Karpas-422 (cell line): Measurements from ENCODE around the gene SALL4. TPM values are rescaled to one million over a fixed set of nuclear protein-coding genes. Genes with fewer than 3 reads are reported as not detected.
"Not testable (repeated sequence)": the region's sequence is repeated elsewhere in the genome, so short reads cannot be mapped to it uniquely, and the experiment has no call there.

Source experiments
- DNase-seq: peaks from one replicate; pipeline ENCODE4 v3.0.0-alpha.2; 2015
- H2AFZ ChIP-seq: fragments of 200-600 bp; sonication (generic); 2 replicates; pipeline ENCODE4 v1.6.1; 2014; ENCODE audit warnings: antibody characterized with exemption, low read length, mixed read lengths
- H3K27ac ChIP-seq: fragments of 200-600 bp; sonication (generic); 2 replicates; pipeline ENCODE4 v1.5.1; 2014; ENCODE audit warnings: mild to moderate bottlenecking, low read length, moderate library complexity
- H3K27me3 ChIP-seq: fragments of 200-600 bp; sonication (generic); 2 replicates; pipeline ENCODE4 v1.6.1; 2014; ENCODE audit warnings: low read length, mixed read lengths
- H3K36me3 ChIP-seq: fragments of 200-600 bp; sonication (generic); 2 replicates; pipeline ENCODE4 v1.6.1; 2014; ENCODE audit warnings: low read length, mixed read lengths; ENCODE audit not compliant: insufficient read depth
- H3K4me1 ChIP-seq: fragments of 200-600 bp; sonication (generic); 2 replicates; pipeline ENCODE4 v1.6.1; 2014; ENCODE audit warnings: mild to moderate bottlenecking, low read length, mixed read lengths
- H3K4me2 ChIP-seq: fragments of 200-600 bp; sonication (generic); 2 replicates; pipeline ENCODE4 v1.6.1; 2014; ENCODE audit warnings: low read length, low read depth, mild to moderate bottlenecking; ENCODE audit not compliant: poor library complexity, severe bottlenecking
- H3K4me3 ChIP-seq: fragments of 200-600 bp; sonication (generic); 2 replicates; pipeline ENCODE4 v1.5.1; 2014; ENCODE audit warnings: mild to moderate bottlenecking, antibody characterized with exemption, low read length, mixed read lengths
- H3K79me2 ChIP-seq: fragments of 200-600 bp; sonication (generic); 2 replicates; pipeline ENCODE4 v1.6.1; 2014; ENCODE audit warnings: mild to moderate bottlenecking, low read length, mixed read lengths
- H3K9ac ChIP-seq: fragments of 200-600 bp; sonication (generic); 2 replicates; pipeline ENCODE4 v1.6.0; 2014; ENCODE audit warnings: low read length
- H3K9me2 ChIP-seq: fragments of 200-600 bp; sonication (generic), shearing (Covaris generic); replicated peaks from 2 replicates; pipeline ENCODE4 v1.6.0; 2014; ENCODE audit warnings: mild to moderate bottlenecking, low read length, moderate library complexity; ENCODE audit not compliant: insufficient read depth
- H3K9me3 ChIP-seq: fragments of 300-700, 200-600 bp; sonication (generic); 2 replicates; pipeline ENCODE4 v1.6.1; 2014; ENCODE audit warnings: low read length, mixed read lengths
- H4K20me1 ChIP-seq: fragments of 200-600 bp; sonication (generic); 2 replicates; pipeline ENCODE4 v1.6.1; 2014; ENCODE audit warnings: mild to moderate bottlenecking, antibody characterized with exemption, low read length, low read depth; ENCODE audit not compliant: insufficient read depth
- total RNA-seq: library from RNA; depleted of rRNA; stranded (reverse); fragments of >200 nt; shearing (Covaris generic); gene quantifications from 2 replicates; pipeline ENCODE4 v1.2.3, GENCODE V29; 2014; ENCODE audit warnings: low replicate concordance

SALL4 gene
- total RNA-seq, 1 experiment from 2014 or later: not detected

DNA sequence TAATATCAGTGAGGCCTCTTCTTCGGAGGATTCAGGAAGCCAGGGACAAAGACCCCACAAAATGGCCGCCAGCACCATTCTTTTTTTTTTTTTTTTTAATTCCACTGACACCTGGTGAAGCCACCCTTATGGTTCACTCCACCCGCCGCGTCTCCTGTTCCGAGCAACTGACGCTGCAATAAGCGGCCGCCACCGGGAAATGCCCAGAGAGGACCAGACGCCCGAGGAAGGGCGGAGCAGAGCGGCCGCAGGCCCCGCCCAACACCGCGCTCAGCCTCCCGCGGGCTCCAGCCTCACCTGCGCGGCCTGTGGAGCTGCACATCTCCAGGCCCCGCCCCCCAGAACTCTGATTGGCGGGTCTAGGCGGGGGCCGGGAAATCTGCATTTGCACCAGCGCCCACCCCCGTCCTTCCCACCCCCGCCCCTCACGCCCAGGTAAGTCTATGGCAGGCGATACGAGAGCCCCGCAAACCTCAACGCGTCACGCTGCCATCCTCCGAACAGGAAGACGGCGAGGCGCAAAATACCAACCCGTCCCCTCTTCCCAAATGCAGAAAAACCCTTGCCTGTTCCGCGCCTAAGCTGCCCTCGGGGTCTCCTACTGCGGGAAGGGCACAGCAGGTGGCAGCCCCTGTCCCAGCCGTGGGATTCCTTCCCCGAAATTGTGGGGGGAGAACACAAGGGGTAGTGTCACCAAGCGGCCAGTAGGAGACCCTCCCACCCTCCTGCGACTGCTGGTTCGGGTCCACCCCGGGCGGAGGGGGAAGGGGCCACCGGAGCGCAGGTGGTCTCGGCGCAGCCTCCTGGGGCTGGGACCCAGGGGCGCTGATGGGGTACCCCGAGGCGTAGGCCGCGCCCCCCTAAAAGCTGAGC lies 35.1 kb downstream of the SALL4 start:
- Histone ChIP-seq H3K9ac (no peak overlapping the region), H3K27me3 (no peaks in the 10 kb centered on the region), H3K4me1 (no peaks in the 10 kb centered on the region), H3K4me3 (no peak overlapping the region), H4K20me1 (no peaks in the 10 kb centered on the region), H2AFZ (no peak overlapping the region), H3K9me3 (no peaks in the 10 kb centered on the region), H3K79me2 (no peaks in the 10 kb centered on the region), H3K27ac (no peak overlapping the region), H3K36me3 (no peaks in the 10 kb centered on the region), H3K9me2 (no peaks in the 10 kb centered on the region), H3K4me2 (no peak overlapping the region)
- no peak for DNase-seq

DNA sequence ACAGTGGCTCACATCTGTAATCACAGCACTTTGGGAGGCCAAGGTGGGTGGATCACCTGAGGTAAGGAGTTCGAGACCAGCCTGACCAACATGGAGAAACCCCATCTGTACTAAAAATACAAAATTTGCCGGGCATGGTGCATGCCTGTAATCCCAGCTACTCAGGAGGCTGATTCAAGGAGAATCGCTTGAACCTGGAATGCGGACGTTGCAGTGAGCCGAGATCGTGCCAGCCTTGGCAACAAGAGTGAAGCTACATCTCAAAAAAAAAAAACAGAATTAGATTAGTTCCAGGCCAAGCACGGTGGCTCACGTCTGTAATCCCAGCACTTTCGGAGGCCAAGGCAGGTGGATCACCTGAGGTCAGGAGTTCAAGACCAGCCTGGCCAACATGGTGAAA lies 36.9 kb downstream of the SALL4 start:
- not testable (repeated sequence) for H3K79me2 ChIP-seq, H2AFZ ChIP-seq, H3K9ac ChIP-seq, H3K27ac ChIP-seq, H3K9me3 ChIP-seq, H3K27me3 ChIP-seq, H3K36me3 ChIP-seq, H4K20me1 ChIP-seq, DNase-seq, H3K4me3 ChIP-seq, H3K4me1 ChIP-seq, H3K9me2 ChIP-seq, H3K4me2 ChIP-seq

DNA sequence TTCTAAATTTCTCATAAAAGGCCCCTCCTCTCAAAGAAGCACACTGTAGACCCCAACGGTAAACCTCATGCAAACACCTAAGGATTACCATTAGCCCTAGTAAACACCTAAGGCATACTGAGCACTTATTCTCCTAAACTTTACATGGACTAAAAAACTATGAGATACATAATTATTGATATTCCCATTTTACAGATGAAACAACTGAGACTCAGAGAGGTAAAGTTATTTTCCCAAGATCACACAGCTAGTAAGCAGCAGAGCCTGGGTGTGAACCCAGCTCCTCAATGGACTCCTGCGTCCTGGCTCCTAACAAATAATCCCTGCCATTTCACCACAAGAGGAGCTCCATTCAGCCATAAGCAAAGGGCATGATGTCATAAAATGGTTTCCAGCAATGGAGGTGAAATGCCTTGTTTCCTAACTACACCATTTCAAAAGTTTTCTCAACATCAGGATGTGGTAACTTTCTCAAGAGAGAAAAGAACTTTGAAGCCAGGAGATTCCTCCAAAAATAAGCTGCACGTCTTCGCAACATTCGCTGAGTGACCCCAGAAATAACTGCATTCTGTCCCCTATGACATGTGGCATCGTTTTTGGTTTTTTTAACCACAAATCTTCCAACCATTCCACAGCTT lies 38.2 kb downstream of the SALL4 start:
- Histone ChIP-seq H3K79me2 (no peaks in the 10 kb centered on the region), H3K9ac (no peak overlapping the region), H3K4me1 (no peaks in the 10 kb centered on the region), H3K27me3 (no peaks in the 10 kb centered on the region), H3K4me3 (no peak overlapping the region), H3K36me3 (no peaks in the 10 kb centered on the region), H3K9me2 (no peaks in the 10 kb centered on the region), H3K27ac (no peak overlapping the region), H3K9me3 (no peaks in the 10 kb centered on the region), H3K4me2 (no peak overlapping the region), H4K20me1 (no peaks in the 10 kb centered on the region), H2AFZ (no peak overlapping the region)
- no peak for DNase-seq

DNA sequence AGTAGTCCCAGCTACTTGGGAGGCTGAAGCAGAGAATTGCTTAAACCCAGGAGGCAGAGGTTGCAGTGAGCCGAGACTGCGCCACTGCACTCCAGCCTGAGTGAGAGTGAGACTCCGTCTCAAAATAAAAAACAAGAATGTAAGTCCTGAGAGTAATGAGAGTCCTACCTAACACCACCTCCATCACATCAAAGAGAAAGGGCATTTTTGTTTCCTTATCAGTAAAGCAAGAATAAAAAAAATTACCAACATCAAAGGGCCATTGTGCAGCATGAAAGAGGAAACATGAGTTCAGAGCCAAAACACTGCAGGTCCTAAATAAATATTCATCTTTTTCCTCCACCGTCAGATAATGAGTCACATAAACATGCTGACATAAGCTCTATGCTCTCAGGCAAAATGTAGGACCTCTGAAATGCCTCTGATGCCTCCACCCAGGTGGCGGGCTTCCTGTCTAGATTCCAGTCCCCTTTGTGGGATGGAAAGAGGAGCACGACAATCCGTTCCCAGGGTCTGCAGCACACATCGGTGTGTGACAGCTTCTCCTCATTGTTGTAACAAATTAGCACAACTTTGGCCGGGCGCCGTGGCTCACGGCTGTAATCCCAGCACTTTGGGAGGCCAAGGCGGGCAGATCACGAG lies 41.3 kb downstream of the SALL4 start:
- DNase-seq: no peak
- Histone ChIP-seq H3K79me2 (no peaks in the 10 kb centered on the region), H3K9me2 (no peaks in the 10 kb centered on the region), H3K36me3 (no peaks in the 10 kb centered on the region), H3K4me2 (no peak overlapping the region), H3K4me3 (no peak overlapping the region), H3K9me3 (no peaks in the 10 kb centered on the region), H3K27me3 (no peaks in the 10 kb centered on the region), H3K4me1 (no peaks in the 10 kb centered on the region), H2AFZ (no peak overlapping the region), H4K20me1 (no peaks in the 10 kb centered on the region), H3K27ac (no peak overlapping the region), H3K9ac (no peak overlapping the region)

DNA sequence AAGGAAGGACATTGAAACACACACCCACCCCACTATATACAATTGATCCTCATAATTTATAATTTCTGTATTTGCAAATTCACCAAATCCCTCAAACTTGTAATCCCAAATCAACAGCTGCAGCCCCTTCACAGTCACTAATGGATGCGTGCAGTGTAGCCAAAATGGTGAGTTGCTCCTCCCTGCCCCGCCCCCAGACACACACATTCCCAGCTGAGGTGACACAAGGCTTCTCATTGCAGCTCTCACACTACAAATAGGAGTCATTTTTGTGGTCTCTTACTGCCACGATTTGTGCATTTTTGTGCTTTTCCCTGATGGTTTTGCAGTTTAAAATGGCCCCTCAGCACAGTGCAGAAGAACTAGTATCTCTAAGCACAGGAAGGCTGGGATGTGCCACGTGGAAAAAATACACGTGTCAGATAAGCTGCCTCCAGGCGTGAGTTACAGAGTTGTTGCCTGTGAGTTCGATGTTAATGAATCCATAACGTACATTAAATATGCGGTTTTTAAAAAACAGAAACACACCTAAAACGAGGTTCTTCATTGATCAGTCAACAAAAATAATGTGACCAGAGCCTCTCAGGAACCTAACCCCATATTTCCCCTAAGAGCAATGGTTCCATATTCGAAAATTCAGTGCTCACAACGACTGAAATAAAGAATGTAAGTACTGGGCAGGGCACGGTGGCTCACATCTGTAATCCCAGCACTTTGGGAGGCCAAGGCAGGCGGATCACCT lies 42.4 kb downstream of the SALL4 start:
- Histone ChIP-seq H3K79me2 (no peaks in the 10 kb centered on the region), H3K9me3 (no peaks in the 10 kb centered on the region), H3K4me2 (no peak overlapping the region), H3K27me3 (no peaks in the 10 kb centered on the region), H3K9ac (no peak overlapping the region), H3K9me2 (no peaks in the 10 kb centered on the region), H3K36me3 (no peaks in the 10 kb centered on the region), H3K4me1 (no peaks in the 10 kb centered on the region), H3K4me3 (no peak overlapping the region), H3K27ac (no peak overlapping the region), H2AFZ (no peak overlapping the region), H4K20me1 (no peaks in the 10 kb centered on the region)
- DNase-seq: no peak

DNA sequence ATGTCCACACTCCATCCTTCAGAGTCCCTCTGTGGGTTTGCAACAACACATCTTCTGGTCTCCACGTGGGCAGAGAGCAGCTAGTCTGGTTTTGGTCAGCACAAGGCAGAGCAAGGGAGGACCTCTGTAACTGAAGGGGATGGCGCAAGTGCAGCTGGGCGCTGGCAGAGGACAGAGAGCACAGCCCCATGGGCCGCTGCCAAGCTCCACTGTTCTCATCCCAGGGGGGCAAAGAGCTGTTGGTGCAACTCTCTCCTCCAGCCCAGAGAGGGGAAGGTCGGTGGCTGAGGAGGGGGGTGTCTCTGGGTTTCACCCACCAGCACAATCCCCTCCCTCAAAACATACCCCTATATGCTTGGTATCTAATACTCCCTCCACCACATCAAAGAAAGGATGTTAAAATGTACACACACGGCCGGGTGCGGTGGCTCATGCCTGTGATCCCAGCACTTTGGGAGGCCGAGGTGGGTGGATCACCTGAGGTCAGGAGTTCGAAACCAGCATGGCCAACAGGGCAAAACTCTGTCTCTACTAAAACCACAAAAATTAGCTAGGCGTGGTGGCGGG lies 43.3 kb downstream of the SALL4 start:
- Histone ChIP-seq H3K36me3 (no peaks in the 10 kb centered on the region), H3K9me3 (no peaks in the 10 kb centered on the region), H3K9ac (no peak overlapping the region), H2AFZ (no peak overlapping the region), H3K4me3 (no peak overlapping the region), H3K27me3 (no peaks in the 10 kb centered on the region), H3K4me2 (no peak overlapping the region), H3K27ac (no peak overlapping the region), H3K79me2 (no peaks in the 10 kb centered on the region), H3K4me1 (no peaks in the 10 kb centered on the region), H4K20me1 (no peaks in the 10 kb centered on the region), H3K9me2 (no peaks in the 10 kb centered on the region)
- DNase-seq: no peak

DNA sequence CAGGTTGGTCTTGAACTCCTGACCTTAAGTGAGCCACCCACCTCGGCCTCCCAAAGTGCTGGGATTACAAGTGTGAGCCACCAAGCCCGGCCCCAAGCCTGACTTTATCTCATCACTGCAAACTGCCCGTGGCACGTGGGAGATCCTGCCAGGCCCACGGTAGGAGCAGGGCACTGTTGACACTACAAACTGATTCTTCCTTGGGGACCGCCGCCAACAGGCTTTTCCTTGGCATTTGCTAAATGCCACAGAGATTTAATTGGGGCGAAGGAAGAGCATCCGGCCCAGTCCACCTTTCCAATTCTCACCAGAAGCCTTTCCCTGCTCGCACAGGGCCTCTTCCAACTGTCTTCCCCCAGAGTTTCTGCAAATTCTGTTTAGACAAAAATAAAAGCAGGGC lies 45.1 kb downstream of the SALL4 start:
- Histone ChIP-seq H3K4me2 (no peak overlapping the region), H3K36me3 (no peaks in the 10 kb centered on the region), H3K79me2 (no peaks in the 10 kb centered on the region), H3K9ac (no peak overlapping the region), H3K4me1 (no peaks in the 10 kb centered on the region), H4K20me1 (no peaks in the 10 kb centered on the region), H3K27me3 (no peaks in the 10 kb centered on the region), H3K9me2 (no peaks in the 10 kb centered on the region), H3K27ac (no peak overlapping the region), H3K9me3 (no peaks in the 10 kb centered on the region), H2AFZ (no peak overlapping the region), H3K4me3 (no peak overlapping the region)
- DNase-seq: no peak
